Activated CD8-positive, alpha-beta memory T cell treated with anti-CD3 and anti-CD28 coated beads, Interleukin-2, amount 50 U/mL, for 24 hours (primary cell): ENCODE data around the gene FAM89B.

Experiments
- DNase-seq: peaks from one replicate; pipeline ENCODE4 v3.0.0-alpha.2; 2020; ENCODE audit errors: extremely low read depth

Gene FAM89B

GRCh38 chr11:65573391-65574079 is 1.2 kb downstream of the FAM89B start:
- DNase-seq: no peak

DNA sequence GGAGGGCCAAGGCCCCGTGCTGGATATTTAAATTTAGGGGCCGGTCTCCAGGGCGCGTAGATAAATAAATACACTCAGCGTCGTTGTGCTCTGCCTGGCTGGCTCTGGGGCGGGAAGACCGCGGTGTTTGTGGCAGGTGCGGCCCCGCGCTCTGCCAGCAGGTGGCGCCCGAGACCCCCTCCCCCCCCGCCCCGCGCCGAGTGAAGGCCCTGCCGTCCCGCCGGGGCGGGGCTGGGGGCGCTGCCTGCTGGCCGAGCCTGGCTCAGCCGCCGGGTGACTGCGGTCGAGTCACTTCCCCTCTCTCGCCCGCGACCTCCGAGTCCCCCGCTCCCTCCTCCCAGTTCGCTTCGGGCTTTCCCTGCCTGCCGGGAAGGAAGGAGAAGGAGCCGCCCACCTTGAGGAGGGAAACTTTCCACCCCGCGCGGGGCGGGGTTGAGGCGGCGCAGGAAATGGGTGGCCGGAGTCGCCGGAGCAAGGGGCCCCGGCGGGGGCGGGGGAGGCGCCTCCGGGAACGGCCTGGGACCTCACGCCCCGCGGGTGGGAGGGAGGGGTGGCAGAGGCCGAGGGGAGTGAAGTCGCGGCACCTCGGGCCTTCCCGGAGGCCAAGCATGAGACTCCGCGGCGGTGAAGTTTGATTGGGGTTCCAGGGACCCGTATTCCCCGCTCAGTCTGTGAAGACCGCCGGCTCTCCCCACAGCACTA is 1.9 kb downstream of the FAM89B start:
- peak; percentile 70 for DNase-seq

GRCh38 chr11:65574811-65575567 is 2.7 kb downstream of the FAM89B start:
- DNase-seq: no peak

- DNase-seq: no peak
These were observed 3.4 kb downstream of the FAM89B start, which contains the start of gene EHBP1L1 for GRCh38 chr11:65575568-65576231. TSS of gene EHBP1L1 (plus strand) at chr11:65576053. CDS start at chr11:65576303, 250 bp downstream.

DNA sequence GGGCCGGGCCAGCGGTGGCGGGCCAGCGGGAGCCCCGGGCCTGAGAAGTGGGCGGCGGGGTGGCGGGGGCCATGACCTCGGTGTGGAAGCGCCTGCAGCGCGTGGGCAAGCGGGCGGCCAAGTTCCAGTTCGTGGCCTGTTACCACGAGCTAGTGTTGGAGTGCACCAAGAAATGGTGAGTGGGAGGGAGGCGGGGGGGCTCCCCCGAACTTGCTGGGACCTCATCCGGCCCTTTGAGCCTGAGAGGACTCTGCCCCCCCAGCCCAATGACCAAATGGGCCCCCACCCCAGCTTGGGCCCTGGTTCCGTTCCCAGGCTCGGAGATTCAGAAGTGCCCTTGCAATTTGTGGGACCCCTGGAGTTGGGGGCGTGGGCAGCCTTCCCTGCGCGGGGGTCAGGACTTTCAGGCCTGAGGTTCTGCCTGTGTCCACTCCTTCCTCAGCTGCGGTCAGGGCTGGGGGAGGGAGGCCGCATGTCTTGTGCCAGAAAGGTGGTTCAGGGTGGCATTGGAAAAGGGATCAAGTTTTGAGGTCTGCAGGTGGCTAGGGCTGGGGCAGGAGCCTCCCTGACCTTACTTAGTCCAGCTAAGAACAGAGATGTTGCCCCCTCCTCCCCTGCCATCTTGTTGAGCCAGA is 4.0 kb downstream of the FAM89B start:
- no peak for DNase-seq

DNA sequence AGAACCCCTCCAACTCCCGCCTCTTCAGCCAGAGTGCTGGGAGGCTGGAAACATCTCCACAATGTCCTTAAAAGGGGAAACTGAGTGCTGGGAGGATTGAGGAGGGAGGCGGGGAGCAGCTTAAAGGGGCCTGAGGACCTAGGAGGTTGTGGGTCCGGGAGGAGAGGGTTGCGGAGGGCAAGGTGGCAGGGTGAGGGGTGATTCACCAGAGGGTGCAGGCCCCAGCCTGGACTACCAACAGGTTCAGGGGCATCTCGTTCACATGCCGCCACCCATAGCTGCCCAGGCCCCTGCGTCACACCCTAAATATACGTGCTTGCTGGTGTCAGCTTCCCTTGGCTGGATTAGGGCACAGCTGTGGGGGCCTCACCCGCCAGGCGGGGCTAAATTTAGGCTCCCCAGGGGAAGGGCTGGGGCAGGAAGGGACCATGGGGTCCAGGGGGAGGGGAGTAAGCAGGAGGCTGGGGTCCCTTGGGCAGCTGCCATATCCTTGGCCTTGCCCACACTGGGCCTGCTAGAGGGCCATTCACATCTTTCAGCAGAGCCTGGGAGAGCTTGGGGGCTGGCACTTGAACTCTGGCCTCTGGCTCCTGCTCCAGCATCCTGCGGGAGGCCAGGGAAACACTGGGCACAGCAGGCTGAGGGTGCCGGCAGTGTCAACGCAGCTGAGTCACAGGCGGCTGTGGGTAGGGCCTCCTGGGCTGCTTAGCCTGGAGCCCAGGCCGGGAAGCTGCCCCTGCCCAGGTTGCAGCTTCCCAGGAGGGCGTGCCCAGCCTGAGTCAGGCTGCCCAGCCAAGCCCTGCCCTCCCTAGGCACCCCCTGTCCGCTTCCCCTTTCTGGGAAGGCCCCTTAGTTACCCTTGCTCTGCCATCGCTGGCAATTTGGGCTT is 4.8 kb downstream of the FAM89B start:
- no peak for DNase-seq

DNA sequence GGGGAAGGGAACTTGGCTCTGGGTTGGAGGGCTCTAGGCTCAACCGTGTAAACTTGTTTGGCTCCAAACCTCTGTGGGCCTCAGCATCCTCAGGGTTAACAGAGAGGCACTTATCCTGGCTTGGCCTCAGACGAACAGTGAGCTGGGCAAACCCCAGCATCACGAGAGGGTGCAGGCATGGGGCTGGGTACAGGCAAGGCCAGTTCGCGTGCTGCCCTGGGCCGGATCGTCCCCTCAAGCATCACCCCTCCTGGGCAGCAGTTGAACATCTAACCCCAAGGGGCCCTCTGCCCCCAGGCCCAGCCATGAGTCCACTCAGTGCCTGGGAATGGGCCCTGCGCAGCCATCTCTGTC is 5.4 kb downstream of the FAM89B start:
- no peak for DNase-seq

- no peak for DNase-seq
These were observed 5.8 kb downstream of the FAM89B start for GRCh38 chr11:65578134-65578533.

GRCh38 chr11:65578667-65579066 is 6.3 kb downstream of the FAM89B start:
- no peak for DNase-seq

DNA sequence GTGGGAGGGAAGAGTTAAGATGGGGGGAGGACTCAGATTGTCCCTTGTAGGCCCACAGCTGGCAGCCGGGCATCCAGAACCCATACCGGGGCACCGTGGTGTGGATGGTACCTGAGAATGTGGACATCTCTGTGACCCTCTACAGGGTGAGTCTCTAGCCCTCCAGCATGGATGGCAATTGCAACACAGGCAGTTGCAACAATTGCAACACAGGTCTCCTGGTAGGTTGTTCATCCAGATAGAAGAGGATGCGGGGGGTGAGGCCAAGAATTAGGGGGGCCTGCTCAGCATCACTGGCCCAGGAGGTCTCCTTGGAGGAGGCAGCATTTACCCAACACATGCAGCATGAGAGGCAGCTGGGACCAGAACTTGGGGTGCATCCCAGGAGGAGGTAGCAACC is 7.0 kb downstream of the FAM89B start:
- no peak for DNase-seq

- no peak for DNase-seq
These were observed 7.8 kb downstream of the FAM89B start for GRCh38 chr11:65580031-65580692.

GRCh38 chr11:65580756-65581155 is 8.4 kb downstream of the FAM89B start:
- DNase-seq: no peak

DNA sequence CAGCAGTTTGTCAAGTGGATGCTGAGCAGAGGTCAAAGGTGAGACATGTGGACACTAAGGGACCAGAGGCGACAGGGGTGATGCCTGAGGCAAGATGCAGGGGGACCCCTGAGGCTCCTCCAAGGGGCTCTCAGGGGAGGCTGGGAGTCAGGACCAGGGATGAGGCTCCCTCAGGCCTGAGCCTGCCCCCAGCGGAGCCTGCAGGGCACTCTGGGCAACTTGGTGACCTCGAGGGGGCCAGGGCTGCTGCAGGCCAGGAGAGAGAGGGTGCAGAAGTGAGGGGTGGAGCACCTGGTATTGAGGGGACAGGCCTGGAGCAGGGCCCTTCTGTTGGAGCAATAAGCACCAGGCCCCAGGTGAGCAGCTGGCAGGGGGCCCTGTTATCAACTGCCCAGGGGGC is 9.6 kb downstream of the FAM89B start:
- DNase-seq: no peak

DNA sequence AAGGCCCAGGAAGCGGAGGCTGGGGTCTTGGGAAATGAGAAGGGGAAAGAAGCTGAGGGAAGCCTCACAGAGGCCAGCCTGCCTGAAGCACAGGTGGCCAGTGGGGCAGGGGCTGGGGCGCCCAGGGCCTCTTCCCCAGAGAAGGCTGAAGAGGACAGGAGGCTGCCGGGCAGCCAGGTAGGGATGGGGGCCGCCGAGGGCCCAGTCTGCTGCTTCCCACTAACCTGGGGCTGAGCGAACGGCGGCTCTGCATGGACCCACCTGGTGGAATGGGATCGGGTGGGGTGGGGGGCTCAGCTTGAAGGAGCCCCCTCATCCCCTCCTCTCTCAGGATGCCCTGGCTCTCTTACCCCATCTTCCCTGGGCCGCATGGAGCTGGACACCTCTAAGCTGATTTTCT is 11.3 kb downstream of the FAM89B start:
- DNase-seq: no peak

DNA sequence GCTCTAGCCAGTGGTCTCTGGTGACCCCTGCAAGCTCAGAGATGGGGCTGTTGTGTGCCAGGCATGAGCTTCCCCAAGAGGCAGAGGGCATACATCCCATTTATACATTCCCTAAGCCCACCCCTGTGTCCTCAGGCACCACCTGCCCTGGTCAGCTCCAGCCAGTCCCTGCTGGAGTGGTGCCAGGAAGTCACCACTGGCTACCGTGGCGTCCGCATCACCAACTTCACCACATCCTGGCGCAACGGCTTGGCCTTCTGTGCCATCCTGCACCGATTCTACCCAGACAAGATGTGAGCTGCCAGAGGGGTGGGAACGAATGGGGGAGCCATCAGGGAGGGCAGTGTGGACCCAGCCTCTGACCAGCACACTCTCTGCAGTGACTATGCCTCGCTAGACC is 11.8 kb downstream of the FAM89B start:
- no peak for DNase-seq

GRCh38 chr11:65584723-65585171 is 12.4 kb downstream of the FAM89B start:
- DNase-seq: no peak

- no peak for DNase-seq
These were observed 13.3 kb downstream of the FAM89B start for GRCh38 chr11:65585396-65586246.

- DNase-seq: no peak
These were observed 13.9 kb downstream of the FAM89B start for GRCh38 chr11:65586247-65586630.

DNA sequence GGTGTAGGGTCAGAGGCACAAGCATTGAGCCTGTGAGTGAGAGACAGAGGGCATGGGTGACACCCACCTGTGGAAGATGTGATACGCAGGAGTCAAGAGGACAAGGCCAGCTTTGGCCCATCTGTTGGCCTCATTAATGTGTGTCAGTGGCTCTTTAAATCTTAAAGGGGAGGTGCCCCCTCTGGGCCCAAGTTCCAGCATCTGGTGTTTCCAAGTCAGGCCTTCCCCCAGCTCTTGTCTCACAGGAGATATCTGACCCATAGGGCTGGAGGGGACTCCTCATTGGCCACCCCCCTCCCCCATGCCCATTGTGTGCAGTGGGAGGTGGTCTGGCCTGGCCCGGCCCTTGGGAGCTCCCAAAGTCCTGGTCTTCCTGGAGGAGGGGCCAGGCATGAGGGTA is 14.3 kb downstream of the FAM89B start:
- DNase-seq: no peak
